Hepatocyte (in vitro differentiated cells): ENCODE measurements around the gene TNFAIP2.

ENCODE experiments used
- CTCF ChIP-seq: fragments of 200-600 bp; sonication (generic); IDR thresholded peaks from 2 replicates; pipeline ENCODE4 v1.5.1; 2016; ENCODE audit warnings: antibody characterized with exemption, mild to moderate bottlenecking; ENCODE audit not compliant: poor library complexity
- EZH2 ChIP-seq: fragments of 200-600 bp; sonication (generic); IDR thresholded peaks from 2 replicates; pipeline ENCODE4 v1.6.1; 2016; ENCODE audit warnings: antibody characterized with exemption, mild to moderate bottlenecking, borderline replicate concordance
- EZH2phosphoT487 ChIP-seq: fragments of 200-600 bp; sonication (generic); IDR thresholded peaks from one replicate; pipeline ENCODE4 v1.6.1; 2018; ENCODE audit warnings: antibody characterized with exemption, mild to moderate bottlenecking, low read depth, moderate library complexity; ENCODE audit not compliant: unreplicated experiment, severe bottlenecking

DNA sequence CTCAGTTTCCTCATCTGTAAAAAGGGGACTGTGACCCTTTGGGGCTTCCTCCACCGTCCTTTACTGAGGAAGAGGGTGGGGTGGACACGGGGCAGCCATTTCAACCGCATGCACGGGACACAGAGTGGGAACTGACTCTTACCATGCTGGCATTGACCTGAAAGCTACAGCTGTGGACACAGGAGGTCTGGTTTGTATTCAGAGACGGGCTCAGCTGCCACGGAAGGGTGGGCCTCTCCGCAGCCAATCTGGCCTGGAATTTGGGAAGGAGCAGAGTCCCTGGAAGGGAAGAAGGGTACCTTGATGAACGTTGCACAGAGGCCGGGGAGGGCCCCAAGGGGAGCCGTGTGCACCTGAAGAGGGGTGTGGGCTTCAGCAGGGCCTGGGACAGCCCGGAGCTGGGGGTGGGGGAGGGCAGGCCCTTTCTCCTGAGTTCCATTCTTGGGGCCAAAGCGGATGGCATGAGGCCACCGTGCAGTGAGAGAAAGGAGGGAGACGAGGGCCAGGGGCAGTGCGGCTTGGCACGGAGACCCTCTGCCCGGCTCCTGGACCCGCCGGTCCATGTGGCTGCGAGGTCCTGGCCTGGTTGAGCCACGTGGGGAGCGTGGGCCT is 14.5 kb downstream of the TNFAIP2 start:
- TF ChIP-seq EZH2 (no peak), CTCF (no peak), EZH2phosphoT487 (no peak)
